HEK293 (cell line): ENCODE data around the gene SYNPO2.
A peak's percentile ranks its signal among the peaks of the same experiment; 100 is the strongest.

Source experiments
- CTCF ChIA-PET: fragments of 350-600 bp; formaldehyde crosslinking; extraction: SDS; loops from one replicate; lab custom pipeline; 2021; ENCODE audit warnings: antibody characterized with exemption; lab: Yijun Ruan, JAX
- POLR2A ChIA-PET: fragments of 300-600 bp; formaldehyde crosslinking; extraction: SDS; loops from one replicate; lab custom pipeline; 2020; ENCODE audit warnings: antibody characterized with exemption, inconsistent platforms; lab: Yijun Ruan, JAX
- H3K27ac ChIP-seq: fragments of 200-500 bp; sonication (Bioruptor generic); 2 replicates; pipeline ENCODE4 v1.5.1; 2014; ENCODE audit warnings: low read depth, low read length, control low read depth, inconsistent platforms; ENCODE audit errors: extremely low read depth
- H3K36me3 ChIP-seq, 2 experiments: fragments of 200-500 bp in 1 of 2; sonication (Bioruptor generic) in 1 of 2; 1 replicate in 1 of 2; 2 replicates in 1 of 2; pipeline ENCODE4 v1.5.1; 2014 to 2017; ENCODE audit warnings: inconsistent platforms in 2 of 2, low read length in 2 of 2; ENCODE audit not compliant: control insufficient read depth in 2 of 2, insufficient read depth in 1 of 2
- H3K4me1 ChIP-seq: fragments of 200-500 bp; sonication (Bioruptor generic); 2 replicates; pipeline ENCODE4 v1.5.1; 2014; ENCODE audit warnings: mild to moderate bottlenecking, low read length, inconsistent platforms; ENCODE audit not compliant: control insufficient read depth, insufficient read depth
- H3K4me3 ChIP-seq: 2 replicates; pipeline ENCODE4 v1.5.1; 2011; ENCODE audit warnings: low read depth, mild to moderate bottlenecking, control low read depth, low read length, moderate library complexity
- H3K9me3 ChIP-seq: fragments of 200-500 bp; sonication (Bioruptor generic); 2 replicates; pipeline ENCODE4 v1.5.1; 2014; ENCODE audit warnings: low read depth, low read length, inconsistent platforms; ENCODE audit not compliant: control insufficient read depth, insufficient read depth
- GLI2 ChIP-seq: fragments of 450-650 bp; formaldehyde crosslinking; IDR thresholded peaks from 2 replicates; pipeline ENCODE4; 2017; ENCODE audit warnings: missing biosample characterization, missing genetic modification characterization, low read depth, borderline replicate concordance
- GLIS2 ChIP-seq: fragments of 450-650 bp; formaldehyde crosslinking; IDR thresholded peaks from 2 replicates; pipeline ENCODE4 v1.5.1; 2016; ENCODE audit warnings: missing biosample characterization, missing genetic modification characterization
- HOXD13 ChIP-seq: sonication (generic); formaldehyde crosslinking; IDR thresholded peaks from 2 replicates; pipeline ENCODE4 v1.8.0; 2022; ENCODE audit warnings: missing genetic modification reagents, borderline replicate concordance
- OSR2 ChIP-seq: fragments of 450-650 bp; formaldehyde crosslinking; IDR thresholded peaks from 2 replicates; pipeline ENCODE4 v1.5.1; 2016; ENCODE audit warnings: missing biosample characterization, missing genetic modification characterization
- ZBTB11 ChIP-seq: fragments of 450-650 bp; formaldehyde crosslinking; conservative IDR thresholded peaks from 2 replicates; pipeline ENCODE4 v1.5.1; 2016; ENCODE audit warnings: low read depth, missing biosample characterization, missing genetic modification characterization
- ZEB2 ChIP-seq: fragments of 450-650 bp; formaldehyde crosslinking; IDR thresholded peaks from 2 replicates; pipeline ENCODE4 v1.5.1; 2016; ENCODE audit warnings: missing biosample characterization, missing genetic modification characterization
- ZNF114 ChIP-seq: fragments of 450-650 bp; formaldehyde crosslinking; IDR thresholded peaks from 2 replicates; pipeline ENCODE4 v1.5.0; 2017; ENCODE audit warnings: missing biosample characterization, missing genetic modification characterization
- ZNF155 ChIP-seq: fragments of 450-650 bp; formaldehyde crosslinking; IDR thresholded peaks from 2 replicates; pipeline ENCODE4 v1.5.1; 2016; ENCODE audit warnings: missing biosample characterization, missing genetic modification characterization
- ZNF311 ChIP-seq: fragments of 450-650 bp; formaldehyde crosslinking; IDR thresholded peaks from 2 replicates; pipeline ENCODE4 v1.5.1; 2017; ENCODE audit warnings: missing biosample characterization, missing genetic modification characterization, borderline replicate concordance
- ZNF394 ChIP-seq: fragments of 450-650 bp; formaldehyde crosslinking; IDR thresholded peaks from 2 replicates; pipeline ENCODE4 v1.5.1; 2016; ENCODE audit warnings: missing biosample characterization, missing genetic modification characterization, mild to moderate bottlenecking, moderate library complexity, borderline replicate concordance
- ZNF654 ChIP-seq: fragments of 450-650 bp; formaldehyde crosslinking; IDR thresholded peaks from 2 replicates; pipeline ENCODE4 v1.5.1; 2016; ENCODE audit warnings: low read depth, missing biosample characterization, missing genetic modification characterization
- ZNF677 ChIP-seq: fragments of 450-650 bp; IDR thresholded peaks from 2 replicates; pipeline ENCODE4 v1.5.0; 2018; ENCODE audit warnings: missing biosample characterization, mild to moderate bottlenecking, missing genetic modification characterization, moderate library complexity
- ZNF837 ChIP-seq: fragments of 450-650 bp; formaldehyde crosslinking; IDR thresholded peaks from 2 replicates; pipeline ENCODE4 v1.5.1; 2016; ENCODE audit warnings: missing biosample characterization, missing genetic modification characterization
- TF ChIP-seq, protein P1 (sequence below): fragments of 450-650 bp; formaldehyde crosslinking; IDR thresholded peaks from 2 replicates; pipeline ENCODE4 v1.5.1; 2016; ENCODE audit warnings: missing biosample characterization, missing genetic modification characterization
- TF ChIP-seq, protein P2 (sequence below): fragments of 450-650 bp; formaldehyde crosslinking; IDR thresholded peaks from 2 replicates; pipeline ENCODE4 v1.5.1; 2016; ENCODE audit warnings: missing biosample characterization, missing genetic modification characterization, borderline replicate concordance

Gene SYNPO2

GRCh38 chr4:118968005-118968404 is 79.4 kb downstream of the SYNPO2 start:
- no peak overlapping the region for H3K4me3 ChIP-seq
- no peaks in the 10 kb centered on the region for H3K36me3 ChIP-seq
- no peak overlapping the region for H3K27ac ChIP-seq
- ChIA-PET CTCF (interaction anchor here (0.6 to 2.1 kb wide), 13 partner anchors 13 to 279 kb away, joined by 3 to 27 read pairs (median 5); no protein-coding TSS in a partner anchor), POLR2A (no interaction called here)
- H3K9me3 ChIP-seq = no peaks in the 10 kb centered on the region
- H3K4me1 ChIP-seq = no peaks in the 10 kb centered on the region
- no peak for TF ChIP-seq GLI2 (tag by site-specific recombination)

DNA sequence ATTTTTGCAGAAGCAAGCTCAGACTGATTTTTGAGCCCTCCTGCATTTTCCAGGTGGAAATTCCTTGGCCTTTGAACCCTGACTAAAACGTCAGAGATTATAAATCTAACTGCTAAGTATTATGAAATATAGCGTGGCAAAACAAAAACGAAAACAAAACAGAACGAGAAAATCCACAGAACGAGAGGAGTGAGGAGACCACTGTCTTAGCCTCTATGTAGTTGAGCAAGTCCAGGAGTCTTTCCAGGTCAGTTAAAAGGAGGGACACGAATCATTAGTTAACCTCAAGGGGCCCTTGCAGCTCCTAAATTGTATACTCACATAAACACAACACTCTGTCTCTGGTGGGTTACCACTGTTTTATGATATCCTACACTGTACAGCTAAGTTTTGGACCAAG is 80.2 kb downstream of the SYNPO2 start:
- no peaks in the 10 kb centered on the region for H3K4me1 ChIP-seq
- no peaks in the 10 kb centered on the region for H3K9me3 ChIP-seq
- no peak overlapping the region for H3K27ac ChIP-seq
- H3K36me3 ChIP-seq = no peaks in the 10 kb centered on the region
- POLR2A ChIA-PET = no interaction called here
- CTCF ChIA-PET = interaction anchor here (0.6 to 1.9 kb wide), 13 partner anchors 11 to 231 kb away, joined by 3 to 27 read pairs (median 5); no protein-coding TSS in a partner anchor
- TF ChIP-seq HOXD13 (CRISPR knock-in tag) (no peak), ZEB2 (no peak), ZNF155 (tag by site-specific recombination) (no peak), ZNF677 (tag by site-specific recombination) (no peak), ZNF837 (no peak), ZNF394 (tag by site-specific recombination) (no peak), OSR2 (no peak), ZNF311 (tag by site-specific recombination) (no peak), GLIS2 (tag by site-specific recombination) (no peak), ZNF114 (no peak)
- TF ChIP-seq, protein P1, sequence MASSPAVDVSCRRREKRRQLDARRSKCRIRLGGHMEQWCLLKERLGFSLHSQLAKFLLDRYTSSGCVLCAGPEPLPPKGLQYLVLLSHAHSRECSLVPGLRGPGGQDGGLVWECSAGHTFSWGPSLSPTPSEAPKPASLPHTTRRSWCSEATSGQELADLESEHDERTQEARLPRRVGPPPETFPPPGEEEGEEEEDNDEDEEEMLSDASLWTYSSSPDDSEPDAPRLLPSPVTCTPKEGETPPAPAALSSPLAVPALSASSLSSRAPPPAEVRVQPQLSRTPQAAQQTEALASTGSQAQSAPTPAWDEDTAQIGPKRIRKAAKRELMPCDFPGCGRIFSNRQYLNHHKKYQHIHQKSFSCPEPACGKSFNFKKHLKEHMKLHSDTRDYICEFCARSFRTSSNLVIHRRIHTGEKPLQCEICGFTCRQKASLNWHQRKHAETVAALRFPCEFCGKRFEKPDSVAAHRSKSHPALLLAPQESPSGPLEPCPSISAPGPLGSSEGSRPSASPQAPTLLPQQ (tag by site-specific recombination) = no peak
- TF ChIP-seq, protein P2, sequence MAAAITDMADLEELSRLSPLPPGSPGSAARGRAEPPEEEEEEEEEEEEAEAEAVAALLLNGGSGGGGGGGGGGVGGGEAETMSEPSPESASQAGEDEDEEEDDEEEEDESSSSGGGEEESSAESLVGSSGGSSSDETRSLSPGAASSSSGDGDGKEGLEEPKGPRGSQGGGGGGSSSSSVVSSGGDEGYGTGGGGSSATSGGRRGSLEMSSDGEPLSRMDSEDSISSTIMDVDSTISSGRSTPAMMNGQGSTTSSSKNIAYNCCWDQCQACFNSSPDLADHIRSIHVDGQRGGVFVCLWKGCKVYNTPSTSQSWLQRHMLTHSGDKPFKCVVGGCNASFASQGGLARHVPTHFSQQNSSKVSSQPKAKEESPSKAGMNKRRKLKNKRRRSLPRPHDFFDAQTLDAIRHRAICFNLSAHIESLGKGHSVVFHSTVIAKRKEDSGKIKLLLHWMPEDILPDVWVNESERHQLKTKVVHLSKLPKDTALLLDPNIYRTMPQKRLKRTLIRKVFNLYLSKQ = no peak
- no peak overlapping the region for H3K4me3 ChIP-seq

GRCh38 chr4:118969359-118969758 is 80.7 kb downstream of the SYNPO2 start:
- H3K4me1 ChIP-seq = no peaks in the 10 kb centered on the region
- TF ChIP-seq ZNF654 (tag by site-specific recombination) = peak; percentile 78
- no peak for TF ChIP-seq ZBTB11
- H3K4me3 ChIP-seq = no peak overlapping the region
- no peaks in the 10 kb centered on the region for H3K36me3 ChIP-seq
- ChIA-PET POLR2A (no interaction called here), CTCF (interaction anchor here (0.6 to 1.9 kb wide), 9 partner anchors 12 to 249 kb away, joined by 3 to 27 read pairs (median 6); no protein-coding TSS in a partner anchor)
- no peak overlapping the region for H3K27ac ChIP-seq
- H3K9me3 ChIP-seq = no peaks in the 10 kb centered on the region
